ENCODE results near the gene USH1C. TPM values are rescaled to one million over a fixed set of nuclear protein-coding genes. Genes with fewer than 3 reads are reported as not detected.

The USH1C gene
- polyA plus RNA-seq, 3 donors: not detected

DNA sequence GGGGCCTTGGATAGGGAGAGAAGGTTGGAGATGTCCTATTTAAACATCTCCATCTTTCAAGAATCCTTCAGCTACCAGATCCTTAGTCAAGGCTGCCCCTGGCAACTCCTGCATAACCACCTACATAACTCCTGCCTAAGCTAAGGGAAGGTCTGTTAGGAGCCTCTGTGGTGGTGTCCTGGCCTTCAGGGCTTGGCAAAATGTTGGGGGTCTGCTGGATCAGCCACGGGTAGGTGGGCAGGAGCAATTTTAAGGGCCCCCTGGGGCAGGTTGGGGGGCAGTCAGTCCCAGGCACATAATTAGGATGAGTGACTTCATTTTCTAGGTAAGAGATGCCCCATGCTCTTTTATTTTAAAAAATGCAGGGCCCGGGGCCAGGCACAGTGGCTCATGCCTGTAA lies 25.9 kb downstream of the USH1C start:
- H3K9ac ChIP-seq (ENCODE audit: insufficient read depth, low read length, poor library complexity, severe bottlenecking): no peak overlapping the region
- no peaks in the 10 kb centered on the region for H3K27me3 ChIP-seq (ENCODE audit: control insufficient read depth in 2 of 2, insufficient read depth in 2 of 2, low read length in 2 of 2)
- H3K27ac Mint-ChIP-seq: no peak overlapping the region
- H3K27me3 Mint-ChIP-seq (ENCODE audit: low read depth in 3 of 3): peaks cover 3 to 6% (median 3%) of the 10 kb centered on the region in 3 donors
- H3K4me2 ChIP-seq (replicated peaks; ENCODE audit: extremely low read depth, low read length, poor library complexity, severe bottlenecking): no peak overlapping the region
- no peaks in the 10 kb centered on the region for H3K36me3 Mint-ChIP-seq
- H3K4me1 Mint-ChIP-seq: no peaks in the 10 kb centered on the region
- no peaks in the 10 kb centered on the region for H3K9me3 ChIP-seq (replicated peaks in 1 of 2; ENCODE audit: control insufficient read depth in 1 of 2, insufficient read depth in 1 of 2, low read length in 2 of 2)
- H4K20me1 ChIP-seq (ENCODE audit: insufficient read depth, low read length): no peaks in the 10 kb centered on the region
- H3K27ac ChIP-seq (ENCODE audit: low read depth in 1 of 2, low read length in 2 of 2): no peak overlapping the region
- peaks cover 0 to 3% (median 0%) of the 10 kb centered on the region in 7 donors for H3K9me3 Mint-ChIP-seq
- no peaks in the 10 kb centered on the region for H3K79me2 ChIP-seq (ENCODE audit: insufficient read depth, low read length)
- H2AFZ ChIP-seq (ENCODE audit: insufficient read depth, low read depth, low read length, poor library complexity, severe bottlenecking): no peak overlapping the region
- intact Hi-C loops (cut with micrococcal nuclease): no loop called here
- no peak overlapping the region for H3K4me3 ChIP-seq (replicated peaks in 1 of 3; ENCODE audit: low read depth in 2 of 3, low read length in 3 of 3)
- no peaks in the 10 kb centered on the region for H3K36me3 ChIP-seq (replicated peaks in 1 of 2; ENCODE audit: control insufficient read depth in 1 of 2, insufficient read depth in 2 of 2, low read length in 2 of 2)
- no peak for DNase-seq
- H3K4me3 Mint-ChIP-seq: no peak overlapping the region
- 77% methylated on average over 2 of the region's 2 CpGs for WGBS (ENCODE audit: insufficient coverage)
- H3K4me1 ChIP-seq (ENCODE audit: control insufficient read depth in 1 of 2, insufficient read depth in 2 of 2, low read length in 2 of 2): no peaks in the 10 kb centered on the region
- TF ChIP-seq, protein P1, sequence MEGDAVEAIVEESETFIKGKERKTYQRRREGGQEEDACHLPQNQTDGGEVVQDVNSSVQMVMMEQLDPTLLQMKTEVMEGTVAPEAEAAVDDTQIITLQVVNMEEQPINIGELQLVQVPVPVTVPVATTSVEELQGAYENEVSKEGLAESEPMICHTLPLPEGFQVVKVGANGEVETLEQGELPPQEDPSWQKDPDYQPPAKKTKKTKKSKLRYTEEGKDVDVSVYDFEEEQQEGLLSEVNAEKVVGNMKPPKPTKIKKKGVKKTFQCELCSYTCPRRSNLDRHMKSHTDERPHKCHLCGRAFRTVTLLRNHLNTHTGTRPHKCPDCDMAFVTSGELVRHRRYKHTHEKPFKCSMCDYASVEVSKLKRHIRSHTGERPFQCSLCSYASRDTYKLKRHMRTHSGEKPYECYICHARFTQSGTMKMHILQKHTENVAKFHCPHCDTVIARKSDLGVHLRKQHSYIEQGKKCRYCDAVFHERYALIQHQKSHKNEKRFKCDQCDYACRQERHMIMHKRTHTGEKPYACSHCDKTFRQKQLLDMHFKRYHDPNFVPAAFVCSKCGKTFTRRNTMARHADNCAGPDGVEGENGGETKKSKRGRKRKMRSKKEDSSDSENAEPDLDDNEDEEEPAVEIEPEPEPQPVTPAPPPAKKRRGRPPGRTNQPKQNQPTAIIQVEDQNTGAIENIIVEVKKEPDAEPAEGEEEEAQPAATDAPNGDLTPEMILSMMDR (IDR thresholded peaks at IDR 0.05): no peak

DNA sequence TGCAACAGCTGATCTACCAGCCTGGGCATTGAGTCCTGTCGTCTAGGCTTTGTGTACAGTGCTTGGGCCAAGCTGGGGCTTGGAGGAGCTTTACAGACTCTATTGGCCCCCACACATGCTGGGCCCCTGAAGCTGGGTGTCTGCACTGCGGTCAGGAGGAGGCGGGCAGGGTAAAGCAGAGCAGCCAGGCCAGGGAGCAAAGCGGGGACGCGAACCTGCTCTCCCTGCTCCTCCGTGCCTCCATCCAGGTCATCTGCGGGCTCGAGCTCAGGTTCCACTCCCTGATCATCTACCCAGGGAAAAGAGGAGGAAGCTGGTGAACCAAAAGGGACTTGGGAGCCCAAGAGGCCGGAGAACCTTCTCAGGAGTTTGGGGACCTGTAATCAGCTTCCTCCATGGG lies 27.0 kb downstream of the USH1C start:
- H3K4me2 ChIP-seq (replicated peaks; ENCODE audit: extremely low read depth, low read length, poor library complexity, severe bottlenecking): no peak overlapping the region
- Mint-ChIP-seq H3K9me3 (peaks cover 0 to 2% (median 0%) of the 10 kb centered on the region in 7 donors), H3K27me3 (ENCODE audit: low read depth in 3 of 3) (peaks cover 3 to 9% (median 3%) of the 10 kb centered on the region in 3 donors), H3K36me3 (no peaks in the 10 kb centered on the region), H3K4me1 (no peaks in the 10 kb centered on the region), H3K4me3 (no peak overlapping the region), H3K27ac (no peak overlapping the region)
- intact Hi-C loops (cut with micrococcal nuclease): no loop called here
- DNase-seq: no peak
- H3K79me2 ChIP-seq (ENCODE audit: insufficient read depth, low read length): no peaks in the 10 kb centered on the region
- no peak overlapping the region for H3K27ac ChIP-seq (ENCODE audit: low read depth in 1 of 2, low read length in 2 of 2)
- no peak overlapping the region for H3K4me3 ChIP-seq (replicated peaks in 1 of 3; ENCODE audit: low read depth in 2 of 3, low read length in 3 of 3)
- no peaks in the 10 kb centered on the region for H3K9me3 ChIP-seq (replicated peaks in 1 of 2; ENCODE audit: control insufficient read depth in 1 of 2, insufficient read depth in 1 of 2, low read length in 2 of 2)
- no peaks in the 10 kb centered on the region for H3K27me3 ChIP-seq (ENCODE audit: control insufficient read depth in 2 of 2, insufficient read depth in 2 of 2, low read length in 2 of 2)
- H3K9ac ChIP-seq (ENCODE audit: insufficient read depth, low read length, poor library complexity, severe bottlenecking): no peak overlapping the region
- H2AFZ ChIP-seq (ENCODE audit: insufficient read depth, low read depth, low read length, poor library complexity, severe bottlenecking): no peak overlapping the region
- H3K36me3 ChIP-seq (replicated peaks in 1 of 2; ENCODE audit: control insufficient read depth in 1 of 2, insufficient read depth in 2 of 2, low read length in 2 of 2): no peaks in the 10 kb centered on the region
- H4K20me1 ChIP-seq (ENCODE audit: insufficient read depth, low read length): no peaks in the 10 kb centered on the region
- TF ChIP-seq, protein P1 (IDR thresholded peaks at IDR 0.05): no peak
- 96% methylated on average over 4 of the region's 10 CpGs for WGBS (ENCODE audit: insufficient coverage)
- H3K4me1 ChIP-seq (ENCODE audit: control insufficient read depth in 1 of 2, insufficient read depth in 2 of 2, low read length in 2 of 2): no peaks in the 10 kb centered on the region

Measured in CD14-positive monocyte (primary cell).